PC-3 (cell line): ENCODE data around the gene HAND1. TPM values are rescaled to one million over a fixed set of nuclear protein-coding genes. Genes with fewer than 3 reads are reported as not detected.

Experiments
- ATAC-seq: fragments of 200-7000 bp; cut with Tn5 transposase; 2 replicates; pipeline ENCODE4 v1.9.1; 2020; ENCODE audit warnings: mild to moderate bottlenecking, moderate library complexity
- BruUV-seq: library from RNA; stranded (reverse); fragments of 400-500 nt; replicated peaks from 2 replicates; lab custom pipeline; 2021; lab: Mats Ljungman, UMichigan
- CTCF ChIA-PET: fragments of 300-600 bp; sonication (Branson Sonifier 250); formaldehyde crosslinking; loops from one replicate; lab custom pipeline; 2022; ENCODE audit warnings: antibody characterized with exemption; lab: Charles Lee
- POLR2A ChIA-PET: fragments of 300-600 bp; sonication (Branson Sonifier 250); formaldehyde crosslinking; loops from one replicate; lab custom pipeline; 2022; ENCODE audit warnings: antibody characterized with exemption; ENCODE audit not compliant: unreplicated experiment; lab: Charles Lee
- DNase-seq: peaks from one replicate; pipeline ENCODE4 v3.0.0-alpha.2; 2015
- H2AFZ ChIP-seq: fragments of 300-600 bp; sonication (generic); 2 replicates; pipeline ENCODE4 v1.6.0; 2016; ENCODE audit warnings: antibody characterized with exemption, low read length
- H3F3A ChIP-seq: fragments of 300-600 bp; sonication (generic); one replicate; pipeline ENCODE4 v1.6.0; 2017; ENCODE audit warnings: antibody characterized with exemption, low read length, control low read depth, mild to moderate bottlenecking; ENCODE audit not compliant: unreplicated experiment
- H3K27ac ChIP-seq: fragments of 300-600 bp; sonication (generic); 2 replicates; pipeline ENCODE4 v1.5.1; 2016; ENCODE audit warnings: mild to moderate bottlenecking, low read length
- H3K27me3 ChIP-seq: fragments of 300-600 bp; sonication (generic); 2 replicates; pipeline ENCODE4 v1.6.1; 2016; ENCODE audit warnings: low read length, mixed read lengths
- H3K36me3 ChIP-seq: fragments of 300-600 bp; sonication (generic); 2 replicates; pipeline ENCODE4 v1.6.1; 2016; ENCODE audit warnings: low read depth, mixed run types, low read length, mixed read lengths
- H3K4me1 ChIP-seq: fragments of 300-600 bp; sonication (generic); 2 replicates; pipeline ENCODE4 v1.5.1; 2016; ENCODE audit warnings: low read length; ENCODE audit not compliant: insufficient read depth
- H3K4me2 ChIP-seq: fragments of 300-600 bp; sonication (generic); 2 replicates; pipeline ENCODE4 v1.6.0; 2016; ENCODE audit warnings: low read length
- H3K4me3 ChIP-seq: fragments of 300-600 bp; sonication (generic); 2 replicates; pipeline ENCODE4 v1.5.1; 2016; ENCODE audit warnings: mild to moderate bottlenecking, low read length, mixed read lengths
- H3K79me2 ChIP-seq: fragments of 300-600 bp; sonication (generic); 2 replicates; pipeline ENCODE4 v1.6.1; 2017; ENCODE audit warnings: low read length, mixed read lengths
- H3K9ac ChIP-seq: fragments of 300-600 bp; sonication (generic); 2 replicates; pipeline ENCODE4 v1.6.0; 2016; ENCODE audit warnings: mild to moderate bottlenecking, low read length
- H3K9me2 ChIP-seq: fragments of 300-600 bp; sonication (generic); replicated peaks from 2 replicates; pipeline ENCODE4 v1.6.1; 2016; ENCODE audit warnings: mixed run types, low read length, mixed read lengths
- H3K9me3 ChIP-seq: fragments of 300-600 bp; sonication (generic); 2 replicates; pipeline ENCODE4 v1.6.1; 2016; ENCODE audit warnings: low read length, mixed read lengths
- H4K20me1 ChIP-seq: fragments of 300-600 bp; sonication (generic); 2 replicates; pipeline ENCODE4 v1.6.1; 2016; ENCODE audit warnings: low read length, mixed read lengths
- CTCF ChIP-seq: fragments of 300-600 bp; sonication (generic); conservative IDR thresholded peaks from 2 replicates; pipeline ENCODE4 v1.5.1; 2017; ENCODE audit warnings: antibody characterized with exemption, low read depth, mild to moderate bottlenecking, low read length
- EZH2 ChIP-seq: fragments of 300-600 bp; sonication (generic); IDR thresholded peaks from one replicate; pipeline ENCODE4 v1.6.1; 2017; ENCODE audit warnings: antibody characterized with exemption, mild to moderate bottlenecking, low read length; ENCODE audit not compliant: unreplicated experiment
- EZH2phosphoT487 ChIP-seq: fragments of 300-600 bp; sonication (generic); IDR thresholded peaks from 2 replicates; pipeline ENCODE4 v1.6.1; 2018; ENCODE audit warnings: mild to moderate bottlenecking, antibody characterized with exemption, low read length, borderline replicate concordance
- intact Hi-C: fragments of 100-400 bp; cut with micrococcal nuclease; formaldehyde crosslinking; loops from 2 replicates; pipeline ENCODE4 v1.9.0; 2023
- total RNA-seq: library from RNA; depleted of rRNA; stranded (reverse); fragments of >200 nt; gene quantifications from 2 replicates; pipeline ENCODE4 v1.2.3, GENCODE V29; 2014

HAND1 gene
- total RNA-seq, 1 experiment from 2014 or later = not detected

DNA sequence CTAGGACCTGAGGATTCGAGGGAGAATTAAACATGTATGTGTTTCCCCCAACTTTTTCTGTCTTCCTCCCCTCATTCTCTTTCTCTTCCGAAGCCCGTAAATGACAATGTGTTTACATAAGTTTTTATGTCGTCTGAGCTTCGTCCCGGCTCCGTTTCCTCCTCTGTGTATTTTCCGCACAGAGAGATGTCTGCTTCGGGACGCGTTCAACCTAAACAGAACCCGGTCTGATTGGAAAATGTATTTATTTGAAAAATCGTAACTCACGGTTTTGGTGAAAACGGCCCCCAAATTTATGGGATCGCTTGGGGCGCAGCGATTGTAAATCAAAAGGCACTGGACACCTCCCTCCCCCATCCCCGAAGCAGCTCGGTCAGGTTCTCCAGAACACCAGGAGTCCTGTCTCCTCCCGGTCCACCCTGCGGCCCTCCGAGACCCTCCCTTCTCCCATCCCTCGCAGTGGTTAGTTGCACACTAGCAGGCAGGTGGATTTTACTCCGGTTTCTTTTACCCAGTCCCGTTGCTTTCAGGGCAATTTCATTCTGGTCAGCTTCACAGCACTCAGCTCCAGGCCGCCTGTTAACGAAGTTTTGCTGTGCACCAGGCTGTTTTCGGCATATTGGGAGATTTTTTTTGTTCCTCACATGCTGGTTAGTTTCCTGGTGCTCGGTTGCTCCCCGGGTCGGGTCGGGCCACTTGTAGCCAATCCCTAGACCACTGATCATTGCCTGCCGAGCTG is 5.8 kb upstream of the HAND1 start:
- ChIA-PET CTCF (interaction anchor here (0.6 kb wide), 1 partner anchor 414 kb away, joined by 14 read pairs; no protein-coding TSS in a partner anchor), POLR2A (no interaction called here)
- no peaks in the 10 kb centered on the region for H3K9me2 ChIP-seq
- TF ChIP-seq CTCF (no peak), EZH2phosphoT487 (no peak), EZH2 (no peak)
- no peaks in the 10 kb centered on the region for H4K20me1 ChIP-seq
- H3K9ac ChIP-seq = no peak overlapping the region
- no peak overlapping the region for H2AFZ ChIP-seq
- no peak overlapping the region for H3K4me3 ChIP-seq
- ATAC-seq (no peak), DNase-seq (no peak)
- H3K4me1 ChIP-seq = no peaks in the 10 kb centered on the region
- intact Hi-C loops = no loop called here
- H3K9me3 ChIP-seq = no peaks in the 10 kb centered on the region
- H3K36me3 ChIP-seq = no peaks in the 10 kb centered on the region
- H3K79me2 ChIP-seq = no peaks in the 10 kb centered on the region
- H3K4me2 ChIP-seq = no peak overlapping the region
- no TSS peak for BruUV-seq
- H3K27ac ChIP-seq = no peak overlapping the region
- H3F3A ChIP-seq = no peaks in the 10 kb centered on the region
- peaks cover 96% of the 10 kb centered on the region for H3K27me3 ChIP-seq

GRCh38 chr5:154482528-154483449 is 4.8 kb upstream of the HAND1 start:
- Histone ChIP-seq H3F3A (no peaks in the 10 kb centered on the region), H3K4me1 (no peaks in the 10 kb centered on the region), H3K79me2 (no peaks in the 10 kb centered on the region), H4K20me1 (no peaks in the 10 kb centered on the region), H3K27ac (no peak overlapping the region), H3K36me3 (no peaks in the 10 kb centered on the region), H2AFZ (no peak overlapping the region), H3K9me2 (no peaks in the 10 kb centered on the region), H3K27me3 (peaks cover 91% of the 10 kb centered on the region), H3K4me3 (no peak overlapping the region), H3K9me3 (no peaks in the 10 kb centered on the region), H3K9ac (no peak overlapping the region), H3K4me2 (no peak overlapping the region)
- no peak for DNase-seq
- TF ChIP-seq EZH2phosphoT487 = no peak
- no peak for TF ChIP-seq EZH2
- TF ChIP-seq CTCF = no peak
- no TSS peak for BruUV-seq
- ChIA-PET CTCF (no interaction called here), POLR2A (no interaction called here)
- intact Hi-C loops = no loop called here
- no peak for ATAC-seq
